ENCODE measurements around the gene TRERF1.
A peak's percentile ranks its signal among the peaks of the same experiment; 100 is the strongest.

The TRERF1 gene

DNA sequence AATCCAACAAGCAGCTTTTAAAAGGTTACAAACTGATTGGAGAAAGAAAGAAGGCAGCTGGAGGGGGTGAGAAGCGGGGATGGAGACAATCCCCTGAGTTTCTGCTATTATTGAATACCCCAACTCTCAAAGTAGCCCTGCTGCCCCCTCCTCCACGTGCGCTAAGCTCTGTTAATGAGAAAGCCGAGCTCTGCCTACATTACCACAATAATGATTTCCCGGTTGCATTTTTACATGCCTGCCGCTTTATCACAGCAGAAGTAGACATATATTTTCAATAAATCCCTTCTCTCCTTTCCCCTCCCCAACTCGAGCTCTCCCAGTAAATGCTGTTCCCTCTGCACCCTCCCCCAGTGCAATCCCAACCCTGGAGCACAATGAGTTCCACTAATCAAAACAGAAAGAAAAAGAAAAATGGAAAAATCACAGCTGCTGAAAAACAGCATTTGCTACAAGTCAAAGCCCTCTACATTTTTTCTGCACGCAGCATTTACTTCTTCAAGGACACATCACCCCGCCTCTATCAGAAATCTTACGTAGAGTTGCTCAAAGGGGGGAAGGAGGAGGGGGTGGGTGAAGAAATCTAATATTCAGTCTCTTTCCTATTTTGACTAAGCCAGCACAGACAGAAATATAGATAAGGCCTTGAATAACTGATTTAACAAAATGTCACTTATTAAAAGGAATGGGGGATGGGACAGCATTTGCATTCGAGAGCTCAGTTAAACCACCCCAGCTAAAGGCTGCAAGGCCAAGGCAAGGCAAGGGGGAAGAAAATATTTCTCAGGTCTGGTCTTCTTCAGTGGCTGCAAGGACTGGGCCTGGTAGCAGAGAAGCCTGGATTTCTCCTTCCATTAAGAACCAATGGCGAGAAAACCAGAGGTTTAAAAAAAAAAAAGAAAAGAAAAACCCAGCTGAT lies 10.7 kb downstream of the TRERF1 start:
- no peak overlapping the region for H3K4me3 Mint-ChIP-seq
- DNase-seq, result no peak
- H3K27me3 Mint-ChIP-seq, result no peaks in the 10 kb centered on the region
- peaks cover 0 to 3% of the 10 kb centered on the region in 2 donors for H3K9me3 Mint-ChIP-seq
- H3K4me1 Mint-ChIP-seq, result peaks cover 74% of the 10 kb centered on the region
- peak overlapping the region in 1 of 2 donors; percentile 31 for H3K27ac Mint-ChIP-seq
- ATAC-seq, result no peak

DNA sequence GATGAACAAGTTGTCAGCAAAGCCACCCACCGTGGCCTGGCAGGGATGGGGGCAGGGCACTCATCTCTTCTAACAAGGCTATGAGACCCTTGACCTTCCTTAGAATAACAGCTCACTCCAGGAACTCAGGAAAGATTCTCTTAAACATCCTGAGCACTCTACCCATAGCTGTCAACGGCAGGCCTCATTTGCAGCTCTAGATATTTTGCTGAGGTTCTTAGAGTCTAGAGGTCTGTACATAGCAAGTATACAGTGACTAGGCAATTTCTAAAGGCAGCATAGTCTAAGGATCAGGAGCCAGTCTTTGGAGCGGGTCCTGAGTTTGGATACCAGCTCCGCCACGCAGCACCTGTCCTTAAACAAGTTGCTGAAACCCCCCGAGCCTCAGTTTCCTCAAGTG lies 11.7 kb downstream of the TRERF1 start:
- ATAC-seq, result no peak
- H3K27ac Mint-ChIP-seq, result no peak overlapping the region
- peaks cover 2 to 4% of the 10 kb centered on the region in 2 donors for H3K9me3 Mint-ChIP-seq
- no peak overlapping the region for H3K4me3 Mint-ChIP-seq
- H3K4me1 Mint-ChIP-seq, result peaks cover 64% of the 10 kb centered on the region
- DNase-seq, result no peak
- no peaks in the 10 kb centered on the region for H3K27me3 Mint-ChIP-seq

DNA sequence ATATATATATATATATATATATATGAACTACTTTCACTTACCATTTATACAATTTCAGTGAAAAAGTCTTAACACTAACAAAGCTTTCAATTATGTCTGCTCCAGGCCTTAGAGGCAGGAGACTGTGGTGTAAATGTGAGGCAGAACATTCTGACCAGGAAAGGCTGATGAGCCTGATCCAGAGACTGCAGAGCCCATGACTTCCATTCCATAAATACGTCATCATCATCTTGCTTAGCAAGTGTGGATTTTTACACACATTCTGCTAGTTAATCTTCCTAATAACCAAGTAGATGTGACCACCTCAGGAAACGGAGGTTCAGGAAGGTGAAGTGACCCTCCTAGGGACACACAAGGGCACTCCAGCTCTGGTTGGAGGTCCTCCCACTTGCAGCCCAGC lies 14.9 kb downstream of the TRERF1 start:
- Mint-ChIP-seq H3K4me1 (peaks cover 34% of the 10 kb centered on the region), H3K27ac (no peak overlapping the region)
- DNase-seq, result no peak

DNA sequence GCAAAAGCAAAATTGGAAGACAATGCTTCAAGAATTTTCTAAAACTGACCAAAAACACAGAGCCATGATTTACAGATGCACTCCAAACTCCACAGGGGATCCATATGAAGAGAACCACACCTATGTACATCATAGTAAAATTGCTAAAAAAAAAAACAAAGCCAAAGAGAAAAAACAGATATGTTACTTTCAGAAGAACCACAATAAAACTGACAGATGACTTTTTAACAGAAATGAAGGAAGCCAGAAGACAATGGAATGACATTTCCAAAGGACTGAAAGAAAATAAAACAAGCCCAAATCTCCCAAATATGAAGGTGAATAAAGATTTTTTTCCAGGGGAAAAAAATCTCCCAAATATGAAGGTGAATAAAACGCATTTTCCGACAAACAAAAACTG lies 17.5 kb downstream of the TRERF1 start:
- ATAC-seq, result no peak
- Mint-ChIP-seq H3K4me1 (peaks cover 36% of the 10 kb centered on the region), H3K27ac (no peak overlapping the region), H3K9me3 (peaks cover 16 to 19% of the 10 kb centered on the region in 2 donors), H3K4me3 (no peak overlapping the region), H3K27me3 (no peaks in the 10 kb centered on the region)
- DNase-seq, result no peak

More for the DNA sequence above, 14.9 kb downstream of the TRERF1 start:
- Mint-ChIP-seq H3K9me3 (peaks cover 16 to 19% of the 10 kb centered on the region in 2 donors), H3K27me3 (no peaks in the 10 kb centered on the region), H3K4me3 (no peak overlapping the region)
- ATAC-seq, result no peak

DNA sequence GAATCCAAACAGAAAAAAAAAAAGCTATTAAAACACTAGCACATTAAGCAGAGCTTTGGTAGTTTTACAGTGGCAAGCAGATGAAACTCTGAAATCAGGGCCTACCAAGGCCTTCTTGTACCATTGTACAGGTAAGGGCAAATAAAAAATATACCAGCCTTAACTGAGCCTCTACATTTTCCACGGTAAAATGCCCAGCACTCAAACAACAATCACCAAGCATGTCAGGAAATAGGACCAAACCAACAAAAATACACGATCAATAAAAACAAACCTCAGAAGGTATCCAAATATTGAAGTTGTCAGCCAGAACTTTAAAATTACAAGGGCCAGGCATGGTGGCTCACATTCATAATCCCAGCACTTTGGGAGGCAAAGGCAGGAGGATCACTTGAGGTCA lies 18.3 kb downstream of the TRERF1 start:
- no peak for ATAC-seq
- Mint-ChIP-seq H3K4me3 (no peak overlapping the region), H3K27ac (no peak overlapping the region), H3K27me3 (no peaks in the 10 kb centered on the region), H3K9me3 (peaks cover 16 to 19% of the 10 kb centered on the region in 2 donors), H3K4me1 (peaks cover 36% of the 10 kb centered on the region)
- DNase-seq, result no peak

DNA sequence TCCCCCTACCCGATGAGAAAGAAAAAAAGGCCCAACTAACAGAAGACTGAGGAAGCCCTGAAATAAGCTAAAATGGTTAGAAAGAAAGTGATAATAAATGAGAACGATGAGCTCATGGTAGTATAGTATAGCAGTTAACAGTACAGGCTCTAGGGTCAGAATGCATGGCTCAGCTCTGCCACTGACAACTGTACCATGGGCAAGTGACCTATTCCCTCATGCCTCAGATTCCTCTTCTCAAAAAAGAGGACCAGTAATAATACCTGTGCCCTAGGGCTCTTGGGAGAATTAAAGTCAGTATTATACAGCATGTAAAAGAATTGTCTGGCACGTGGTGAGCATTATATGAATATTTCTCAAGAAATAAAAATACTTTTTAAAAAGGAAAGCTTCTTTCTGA lies 19.8 kb downstream of the TRERF1 start:
- Mint-ChIP-seq H3K27ac (no peak overlapping the region), H3K9me3 (peaks cover 16 to 19% of the 10 kb centered on the region in 2 donors), H3K27me3 (no peaks in the 10 kb centered on the region), H3K4me1 (peaks cover 42% of the 10 kb centered on the region), H3K4me3 (no peak overlapping the region)
- DNase-seq (no peak), ATAC-seq (no peak)

DNA sequence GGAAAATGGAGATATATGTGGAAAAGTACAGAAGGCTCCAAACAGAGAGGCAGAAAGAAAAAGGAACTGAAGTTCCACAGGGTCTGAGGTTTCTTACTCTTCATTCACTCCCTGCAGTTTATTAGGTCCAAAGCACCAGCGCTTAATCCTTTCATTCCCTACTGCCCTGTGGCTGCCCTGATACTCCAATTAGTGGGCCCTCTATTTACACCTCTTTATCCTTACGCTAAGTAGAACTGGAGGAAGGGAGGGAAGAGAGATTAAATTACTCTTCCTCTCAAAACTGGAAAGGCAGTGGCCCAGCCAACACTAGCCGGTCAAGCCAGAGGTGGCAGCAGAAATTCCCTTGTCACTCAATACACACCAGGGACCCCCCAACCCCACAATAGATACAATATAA lies 20.4 kb downstream of the TRERF1 start:
- H3K27me3 Mint-ChIP-seq, result no peaks in the 10 kb centered on the region

DNA sequence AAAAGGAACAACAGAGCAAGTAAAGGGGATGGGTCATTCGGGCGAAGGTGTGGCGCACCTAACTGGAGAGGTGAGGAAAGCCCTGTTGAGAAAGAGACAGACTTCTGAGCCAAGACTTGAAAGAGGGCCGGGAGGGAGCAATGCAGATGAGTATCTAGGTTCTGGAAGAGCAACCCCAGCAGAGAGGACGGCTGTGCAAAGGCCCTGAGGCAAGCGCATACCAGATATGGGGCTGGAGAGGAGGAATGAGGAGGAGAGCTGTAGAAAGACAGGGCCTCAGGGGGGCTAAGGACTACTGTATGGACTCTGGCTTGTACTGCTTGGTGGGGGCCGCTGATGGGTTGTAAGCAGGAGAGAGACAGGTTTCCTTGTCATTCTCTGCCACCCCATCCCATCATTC lies 21.9 kb downstream of the TRERF1 start:
- H3K4me1 Mint-ChIP-seq, result peaks cover 53% of the 10 kb centered on the region
- no peak for ATAC-seq
- H3K27me3 Mint-ChIP-seq, result no peaks in the 10 kb centered on the region
- H3K9me3 Mint-ChIP-seq, result peaks cover 12 to 14% of the 10 kb centered on the region in 2 donors
- peak overlapping the region in 1 of 2 donors; percentile 3 for H3K27ac Mint-ChIP-seq
- peak overlapping the region; percentile 63 to 71 for H3K4me3 Mint-ChIP-seq
- DNase-seq, result no peak

More for the DNA sequence above, 20.4 kb downstream of the TRERF1 start:
- Mint-ChIP-seq H3K9me3 (peaks cover 16 to 19% of the 10 kb centered on the region in 2 donors), H3K4me3 (no peak overlapping the region), H3K4me1 (peaks cover 41% of the 10 kb centered on the region), H3K27ac (no peak overlapping the region)
- ATAC-seq (no peak), DNase-seq (no peak)

DNA sequence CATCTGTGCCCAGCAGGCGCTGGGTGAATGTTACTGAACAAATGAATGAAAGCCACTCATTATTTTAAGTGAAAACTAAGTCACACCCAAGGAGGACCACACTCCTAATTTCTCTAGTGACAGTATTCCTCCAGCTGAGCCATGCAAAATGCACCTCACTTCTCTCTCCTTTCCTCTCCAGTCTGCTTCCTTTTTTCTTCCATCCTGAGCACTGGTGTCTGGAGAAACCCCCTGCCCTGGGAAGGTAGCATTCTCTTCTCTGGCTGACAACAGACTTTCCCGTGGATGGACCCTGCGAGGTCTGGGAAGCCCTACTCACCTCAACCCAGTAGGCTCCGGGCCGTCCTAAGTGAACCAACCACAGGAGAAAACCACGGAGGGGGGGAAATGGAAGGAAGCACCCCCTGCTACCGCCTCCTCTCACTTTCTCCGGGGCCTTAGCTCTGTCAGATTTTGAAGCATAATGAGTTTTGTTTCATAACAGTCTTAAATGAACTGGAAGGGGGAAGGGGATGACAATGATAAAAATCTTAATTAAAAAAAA lies 22.6 kb downstream of the TRERF1 start:
- H3K9me3 Mint-ChIP-seq, result peaks cover 5 to 7% of the 10 kb centered on the region in 2 donors
- no peaks in the 10 kb centered on the region for H3K27me3 Mint-ChIP-seq
- ATAC-seq (no peak), DNase-seq (no peak)
- H3K27ac Mint-ChIP-seq, result peak overlapping the region; percentile 74 to 81
- peak overlapping the region; percentile 63 to 71 for H3K4me3 Mint-ChIP-seq
- peaks cover 61% of the 10 kb centered on the region for H3K4me1 Mint-ChIP-seq

DNA sequence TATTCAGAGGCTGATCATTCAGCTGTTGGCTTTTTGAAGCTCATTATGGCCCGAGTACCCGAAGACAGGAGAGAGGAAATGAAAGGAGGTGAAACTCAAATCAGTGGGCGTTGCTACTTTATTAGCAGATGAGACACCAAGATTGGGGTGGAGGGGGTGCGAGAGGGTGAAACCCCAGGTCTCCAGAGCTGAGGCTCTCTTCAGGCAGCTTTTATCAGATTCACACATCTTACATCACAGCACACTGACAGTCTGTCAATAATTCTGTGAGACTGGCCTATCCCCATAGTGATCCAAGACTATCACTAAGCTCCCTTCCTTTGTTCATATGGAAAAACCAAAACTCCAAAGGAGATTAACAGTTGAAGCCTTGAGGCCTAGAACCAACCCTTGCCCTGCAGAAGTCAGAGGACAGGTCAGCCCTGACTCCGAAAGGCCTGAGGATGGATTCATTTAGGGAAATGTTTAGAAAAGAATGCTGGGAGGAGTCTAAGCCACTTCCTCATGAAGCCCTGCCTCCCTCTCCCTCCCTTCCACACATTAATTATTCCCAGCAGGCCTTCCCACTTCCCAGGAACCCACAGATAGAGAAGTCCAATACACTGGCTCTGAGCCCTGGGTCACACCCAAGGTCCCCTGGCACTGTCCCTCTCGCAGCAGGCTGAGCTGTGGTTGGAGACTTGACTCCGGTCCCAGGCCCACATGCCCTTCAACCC lies 23.2 kb downstream of the TRERF1 start:
- Mint-ChIP-seq H3K4me1 (peaks cover 67% of the 10 kb centered on the region), H3K4me3 (peak overlapping the region; percentile 63 to 71), H3K27ac (peak overlapping the region; percentile 73 to 74), H3K9me3 (peaks cover 0 to under 1% of the 10 kb centered on the region in 2 donors), H3K27me3 (no peaks in the 10 kb centered on the region)
- DNase-seq (peak; percentile 37 to 58), ATAC-seq (peak; percentile 86)

DNA sequence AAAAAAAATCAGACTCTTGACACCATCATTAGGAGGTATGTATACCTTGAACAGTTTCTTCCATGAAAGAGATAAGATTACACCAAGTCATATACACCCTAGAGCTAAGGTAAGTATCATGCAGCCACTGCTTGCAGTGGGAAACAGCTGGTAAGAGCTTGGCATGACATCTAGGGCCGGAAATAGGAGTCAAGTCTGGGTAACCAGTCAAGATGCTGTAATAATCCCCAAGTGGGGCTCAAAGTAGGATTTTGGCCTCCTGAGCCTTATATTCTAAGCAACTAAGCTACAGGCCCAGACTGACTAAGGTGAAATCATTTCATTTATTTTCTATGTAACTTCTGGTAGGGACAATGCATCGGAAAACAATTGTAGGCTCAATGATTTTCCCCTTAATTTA lies 23.9 kb downstream of the TRERF1 start:
- Mint-ChIP-seq H3K4me1 (peaks cover 73% of the 10 kb centered on the region), H3K27me3 (no peaks in the 10 kb centered on the region), H3K4me3 (peak overlapping the region; percentile 63 to 71), H3K27ac (no peak overlapping the region), H3K9me3 (no peaks in the 10 kb centered on the region)
- DNase-seq (no peak), ATAC-seq (no peak)

DNA sequence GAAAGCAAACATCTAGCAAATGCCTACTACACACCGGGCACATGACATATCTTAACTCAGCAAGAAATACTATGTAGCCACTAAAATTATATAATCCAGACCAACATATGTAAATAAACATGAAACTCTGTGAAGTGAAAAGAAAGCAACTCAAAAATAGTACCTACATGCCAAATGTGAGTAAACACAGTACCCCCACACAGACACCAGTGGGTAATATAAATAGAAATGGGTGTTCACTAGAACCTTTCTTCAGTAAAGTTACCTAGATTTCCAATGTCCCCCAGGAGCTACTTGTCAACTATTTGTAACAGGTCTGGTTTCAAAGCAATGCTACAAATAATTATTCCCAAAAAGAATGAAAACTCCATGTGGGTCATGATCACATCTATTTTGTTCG lies 25.5 kb downstream of the TRERF1 start:
- ATAC-seq, result no peak
- DNase-seq, result no peak
- Mint-ChIP-seq H3K27me3 (no peaks in the 10 kb centered on the region), H3K9me3 (no peaks in the 10 kb centered on the region), H3K27ac (no peak overlapping the region), H3K4me1 (peaks cover 71% of the 10 kb centered on the region), H3K4me3 (no peak overlapping the region)

DNA sequence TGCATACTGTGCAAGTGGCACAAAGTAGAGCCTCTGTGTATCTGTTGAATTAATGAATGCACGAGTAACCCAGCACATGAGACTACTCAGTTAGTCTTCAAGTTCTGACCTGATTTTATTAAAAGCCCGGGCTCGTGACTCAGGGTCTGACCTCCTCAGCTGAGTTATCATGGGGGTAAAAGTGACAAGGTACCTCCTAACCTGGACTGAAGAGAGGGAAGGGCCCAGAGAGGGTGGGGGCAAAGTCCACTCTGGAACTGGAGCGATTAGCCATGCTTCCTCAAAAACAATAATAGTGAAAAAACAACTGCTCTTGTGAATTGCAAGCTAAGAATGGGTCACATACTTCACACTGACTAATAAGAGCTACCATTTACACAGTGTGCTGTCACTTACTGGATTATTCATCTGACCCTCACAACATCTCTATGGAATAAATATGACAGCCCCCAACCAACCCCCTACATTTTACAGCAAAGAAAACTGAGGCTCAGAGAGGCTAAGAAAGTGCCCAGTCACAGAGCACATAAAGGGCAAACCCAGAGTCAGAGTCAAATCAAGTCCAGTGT lies 26.7 kb downstream of the TRERF1 start:
- no peak for ATAC-seq
- peaks cover 65% of the 10 kb centered on the region for H3K4me1 Mint-ChIP-seq
- DNase-seq, result no peak
- no peaks in the 10 kb centered on the region for H3K27me3 Mint-ChIP-seq
- H3K9me3 Mint-ChIP-seq, result no peaks in the 10 kb centered on the region
- no peak overlapping the region for H3K27ac Mint-ChIP-seq
- H3K4me3 Mint-ChIP-seq, result peak overlapping the region in 1 of 2 donors; percentile 26

DNA sequence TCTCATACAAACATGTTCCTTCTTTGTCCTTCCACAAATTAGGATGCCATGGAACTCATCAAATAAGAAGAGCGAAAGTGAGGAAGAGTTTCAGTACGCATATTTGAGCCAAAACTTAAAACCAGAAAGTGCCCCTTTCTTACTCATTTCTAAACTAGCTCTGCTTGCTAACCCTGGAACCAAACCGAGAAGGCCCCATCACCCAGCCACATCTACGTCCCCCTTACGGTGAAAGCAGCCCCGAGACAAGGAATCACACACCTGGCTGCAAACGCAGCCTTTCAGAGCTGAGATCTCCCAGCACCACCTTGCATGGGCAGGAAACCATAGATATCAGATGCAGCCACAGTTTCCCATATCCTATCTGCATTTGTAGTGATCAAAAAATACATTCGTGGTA lies 28.5 kb downstream of the TRERF1 start:
- H3K27ac Mint-ChIP-seq, result peak overlapping the region in 1 of 2 donors; percentile 29

DNA sequence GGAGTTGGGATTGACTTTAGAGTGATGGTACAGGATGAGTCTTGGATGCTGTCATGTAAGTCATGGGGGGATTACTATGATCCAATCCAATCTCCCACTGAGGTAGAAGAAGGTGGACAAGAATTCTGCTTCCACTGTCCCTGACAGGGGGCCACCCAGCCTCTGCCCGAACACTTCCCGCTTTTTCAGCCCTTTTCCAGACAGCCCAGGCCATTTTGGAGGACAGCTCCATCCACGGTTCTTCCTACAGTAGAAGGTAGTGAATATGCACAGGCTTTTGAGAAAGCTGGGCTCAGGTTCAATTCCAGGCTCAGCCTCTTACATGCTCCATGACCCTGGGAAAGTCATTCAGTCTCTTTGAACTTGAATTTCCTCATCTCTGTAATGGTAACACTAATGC lies 31.0 kb downstream of the TRERF1 start:
- Mint-ChIP-seq H3K27ac (no peak overlapping the region), H3K9me3 (no peaks in the 10 kb centered on the region)
- ATAC-seq, result no peak

More for the DNA sequence above, 28.5 kb downstream of the TRERF1 start:
- no peaks in the 10 kb centered on the region for H3K27me3 Mint-ChIP-seq
- H3K4me3 Mint-ChIP-seq, result peak overlapping the region; percentile 40 to 46
- peaks cover 65% of the 10 kb centered on the region for H3K4me1 Mint-ChIP-seq
- DNase-seq (peak; percentile 67 to 81), ATAC-seq (peak; percentile 91)
- no peaks in the 10 kb centered on the region for H3K9me3 Mint-ChIP-seq

More for the DNA sequence above, 31.0 kb downstream of the TRERF1 start:
- Mint-ChIP-seq H3K4me3 (no peak overlapping the region), H3K27me3 (no peaks in the 10 kb centered on the region), H3K4me1 (peaks cover 75% of the 10 kb centered on the region)
- no peak for DNase-seq

All from stimulated activated naive CD8-positive, alpha-beta T cell treated with anti-CD3 and anti-CD28 coated beads, Interleukin-15, amount 100 ng/mL, for 72 hours (primary cell).